Mucosa of gallbladder (tissue), 1 donor: ENCODE data around the gene DKC1. TPM values are rescaled to one million over a fixed set of nuclear protein-coding genes. Genes with fewer than 3 reads are reported as not detected.
"Not testable (repeated sequence)": the region's sequence is repeated elsewhere in the genome, so short reads cannot be mapped to it uniquely, and the experiment has no call there.

ENCODE experiments used
- DNase-seq: peaks from one replicate; pipeline ENCODE4 v3.0.0-alpha.2; 2020; ENCODE audit warnings: low spot score
- total RNA-seq: library from RNA; stranded (reverse); gene quantifications from one replicate; pipeline ENCODE4 v1.2.1, GENCODE V29; 2021
- donor health status: DM: no; HTN: no; CAD: no.

Gene DKC1
- total RNA-seq, 1 donor from 2014 or later, result 26.9 TPM

DNA sequence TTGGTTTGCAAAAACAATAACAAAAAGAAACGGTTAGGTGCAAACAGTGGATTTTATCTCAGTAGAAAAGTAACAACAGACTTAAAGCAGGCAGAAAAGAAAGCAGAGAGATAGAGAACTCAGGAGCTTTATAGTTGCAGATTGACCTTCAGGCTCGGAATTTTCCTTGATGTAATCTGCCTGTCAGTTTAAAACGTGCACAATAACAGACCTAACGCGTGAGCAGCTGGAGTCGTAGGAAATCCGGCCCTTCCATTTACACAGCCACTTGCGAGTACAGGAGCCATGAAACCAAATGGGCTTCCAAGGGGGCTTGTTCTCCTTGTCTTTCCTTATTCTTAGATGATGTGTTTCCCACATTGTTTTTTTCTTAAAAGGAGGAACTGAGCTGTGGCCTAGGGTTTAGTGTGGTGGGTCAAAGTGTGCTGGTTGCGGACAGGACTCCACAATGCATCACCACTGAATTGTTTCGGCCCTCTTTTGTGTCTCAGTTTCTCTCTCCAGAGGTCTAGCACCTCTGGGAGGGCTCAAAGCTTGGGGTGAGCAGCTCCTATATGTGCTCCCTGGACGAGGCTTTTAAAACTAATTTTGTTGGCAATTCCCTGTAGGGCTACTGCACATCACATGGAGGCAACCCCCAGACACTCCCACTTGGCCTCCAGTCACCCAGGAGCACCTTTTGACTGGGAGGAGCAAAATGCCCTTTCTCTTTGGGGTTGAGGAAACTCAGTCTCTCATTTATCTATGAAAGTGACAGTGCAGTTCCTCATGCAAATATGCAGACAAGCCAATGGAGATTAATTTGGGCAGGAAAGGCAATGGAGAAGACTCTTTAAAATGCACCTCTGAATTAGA is 56.5 kb downstream of the DKC1 start:
- DNase-seq, result no peak

DNA sequence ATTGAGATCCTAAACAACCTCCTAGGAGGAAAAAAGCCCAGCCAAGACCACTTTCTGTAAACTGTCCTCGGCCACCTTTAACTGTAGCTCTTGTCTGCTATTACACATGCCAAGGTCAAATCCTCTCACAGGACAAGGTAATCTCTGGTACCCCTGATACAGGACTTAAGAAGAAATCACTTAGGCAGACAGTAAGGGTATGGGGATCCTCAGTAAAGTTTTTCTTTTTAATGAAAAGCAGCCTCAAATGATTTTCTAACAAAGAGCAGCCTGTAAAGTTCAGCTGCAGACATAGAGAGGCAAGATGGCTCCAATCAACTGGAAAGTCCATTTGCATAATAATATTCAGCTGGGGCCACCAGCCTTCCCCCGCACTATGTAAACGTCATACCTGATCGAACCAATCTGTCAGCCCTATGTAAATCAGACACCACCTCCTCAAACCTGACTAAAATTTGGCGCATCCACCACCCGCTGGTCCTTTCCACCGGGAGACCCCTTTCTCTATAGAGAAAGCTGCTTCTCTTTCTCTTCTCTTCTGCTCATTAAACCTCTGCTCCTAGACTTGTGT is 57.2 kb downstream of the DKC1 start:
- DNase-seq, result no peak

DNA sequence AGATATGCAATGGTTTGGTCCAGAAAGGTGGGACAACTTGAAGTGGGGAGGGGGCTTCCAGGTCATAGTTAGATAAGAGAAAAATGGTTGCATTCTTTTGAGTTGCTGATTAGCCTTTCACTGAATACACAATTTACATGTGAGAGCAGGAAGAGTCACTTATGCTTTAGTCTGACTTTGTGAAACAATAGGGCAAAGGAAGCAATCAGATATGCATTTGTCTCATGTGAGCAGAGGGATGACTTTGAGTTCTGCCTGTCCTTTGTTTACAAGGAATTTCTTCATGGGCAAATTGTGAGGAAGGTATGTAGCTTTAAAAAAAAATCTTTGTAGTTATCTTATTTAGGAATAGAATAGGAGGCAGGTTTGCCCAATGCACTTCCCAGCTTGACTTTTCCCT is 58.9 kb downstream of the DKC1 start:
- DNase-seq, result no peak

DNA sequence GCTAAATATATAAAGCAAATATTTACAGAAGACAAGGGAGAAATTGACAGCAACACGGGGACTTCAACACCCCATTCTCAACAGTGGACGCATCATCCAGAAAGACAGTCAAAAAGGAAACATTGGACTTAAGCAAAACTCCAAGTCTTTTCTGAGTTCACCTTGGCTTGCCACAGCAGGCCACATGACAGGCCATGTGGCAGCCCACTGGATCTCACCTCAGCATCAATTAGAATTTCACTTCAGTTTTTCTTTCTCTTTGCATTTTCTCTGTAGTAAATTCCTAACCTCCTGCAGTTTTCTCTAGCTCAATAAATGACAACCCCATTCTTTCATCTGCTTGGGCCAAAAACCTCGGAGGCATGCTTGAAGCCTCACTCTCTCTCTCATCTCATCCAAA is 59.4 kb downstream of the DKC1 start:
- no peak for DNase-seq

DNA sequence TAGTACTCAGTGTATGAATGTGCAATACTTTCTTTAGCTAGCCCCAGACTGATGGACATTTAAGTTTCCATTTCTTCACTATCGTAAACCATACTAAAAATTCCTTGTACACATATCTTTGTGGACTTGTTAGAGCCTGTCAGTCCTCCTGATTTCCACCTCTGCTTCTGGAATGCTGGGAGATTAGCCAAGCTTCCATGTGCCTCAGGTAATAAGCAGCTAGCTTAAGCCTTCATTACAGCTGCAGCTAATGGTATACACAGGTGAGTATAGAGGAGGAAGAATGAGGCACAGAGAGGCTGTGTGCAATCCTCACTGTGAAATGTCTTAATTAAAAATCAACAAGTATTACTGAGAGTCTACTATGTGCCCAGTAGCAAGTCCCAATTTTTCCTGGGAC is 62.0 kb downstream of the DKC1 start:
- no peak for DNase-seq

DNA sequence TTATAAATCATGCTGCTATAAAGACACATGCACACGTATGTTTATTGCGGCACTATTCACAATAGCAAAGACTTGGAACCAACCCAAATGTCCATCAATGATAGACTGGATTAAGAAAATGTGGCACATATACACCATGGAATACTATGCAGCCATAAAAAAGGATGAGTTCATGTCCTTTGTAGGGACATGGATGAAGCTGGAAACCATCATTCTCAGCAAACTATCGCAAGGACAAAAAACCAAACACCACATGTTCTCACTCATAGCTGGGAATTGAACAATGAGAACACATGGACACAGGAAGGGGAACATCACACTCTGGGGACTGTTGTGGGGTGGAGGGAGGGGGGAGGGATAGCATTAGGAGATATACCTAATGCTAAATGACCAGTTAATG is 62.9 kb downstream of the DKC1 start:
- not testable (repeated sequence) for DNase-seq

Other genes starting within 250 kb of the DKC1 start
- 75.3 TPM for gene FAM3A, start 246.6 kb upstream of the DKC1 start, total RNA-seq
- gene G6PD, start 216.0 kb upstream of the DKC1 start, total RNA-seq, result 119 TPM
- gene IKBKG, start 215.2 kb upstream of the DKC1 start, total RNA-seq, result 31.2 TPM
- gene CTAG1A, start 177.7 kb upstream of the DKC1 start, total RNA-seq, result not detected
- gene CTAG1B, start 143.6 kb upstream of the DKC1 start, total RNA-seq, result not detected
- not detected for gene CTAG2, start 109.3 kb upstream of the DKC1 start, total RNA-seq
- 4.6 TPM for gene GAB3, start 11.8 kb upstream of the DKC1 start, total RNA-seq
- 48.5 TPM for gene MPP1, start 42.6 kb downstream of the DKC1 start, total RNA-seq
- not detected for gene SMIM9, start 71.8 kb downstream of the DKC1 start, total RNA-seq
- 31.7 TPM for gene F8A1, start 123.5 kb downstream of the DKC1 start, total RNA-seq